ENCODE measurements around the gene TRAPPC2L.

The TRAPPC2L gene

GRCh38 chr16:88854306-88855111 is 2.4 kb upstream of the TRAPPC2L start:
- Histone ChIP-seq H3K79me2 (ENCODE audit: low read length) (peaks cover 16% of the 10 kb centered on the region), H3K9ac (ENCODE audit: low read length) (no peak overlapping the region), H3K36me3 (replicated peaks; ENCODE audit: insufficient read depth, low read length) (no peaks in the 10 kb centered on the region), H3F3A (ENCODE audit: insufficient read depth, low read length) (no peaks in the 10 kb centered on the region), H3K4me3 (ENCODE audit: low read length) (no peak overlapping the region), H3K9me2 (replicated peaks; ENCODE audit: insufficient read depth, low read length) (no peaks in the 10 kb centered on the region), H3K4me1 (ENCODE audit: low read length) (no peaks in the 10 kb centered on the region), H3K27me3 (replicated peaks; ENCODE audit: insufficient read depth, low read length) (no peaks in the 10 kb centered on the region), H3K27ac (ENCODE audit: low read length) (no peak overlapping the region), H3K4me2 (ENCODE audit: low read depth, low read length) (no peak overlapping the region), H2AFZ (ENCODE audit: low read length) (no peak overlapping the region), H4K20me1 (ENCODE audit: insufficient read depth, low read length) (no peaks in the 10 kb centered on the region), H3K9me3 (replicated peaks; ENCODE audit: insufficient read depth, low read length) (no peaks in the 10 kb centered on the region)
- TF ChIP-seq EZH2phosphoT487 (IDR thresholded peaks at IDR 0.05; ENCODE audit: low read length) (no peak), CTCF (IDR thresholded peaks at IDR 0.05; ENCODE audit: low read length) (no peak), EZH2 (optimal IDR thresholded peaks at IDR 0.05; ENCODE audit: low read depth, low read length) (no peak)
- DNase-seq = no peak

GRCh38 chr16:88855176-88855575 is 1.8 kb upstream of the TRAPPC2L start:
- no peak overlapping the region for H3K27ac ChIP-seq (ENCODE audit: low read length)
- H3K79me2 ChIP-seq (ENCODE audit: low read length) = peaks cover 16% of the 10 kb centered on the region
- H3K36me3 ChIP-seq (replicated peaks; ENCODE audit: insufficient read depth, low read length) = no peaks in the 10 kb centered on the region
- no peaks in the 10 kb centered on the region for H3K9me3 ChIP-seq (replicated peaks; ENCODE audit: insufficient read depth, low read length)
- no peak for DNase-seq
- no peaks in the 10 kb centered on the region for H3K4me1 ChIP-seq (ENCODE audit: low read length)
- no peaks in the 10 kb centered on the region for H3F3A ChIP-seq (ENCODE audit: insufficient read depth, low read length)
- H3K9ac ChIP-seq (ENCODE audit: low read length) = no peak overlapping the region
- TF ChIP-seq EZH2 (optimal IDR thresholded peaks at IDR 0.05; ENCODE audit: low read depth, low read length) = no peak
- TF ChIP-seq CTCF (IDR thresholded peaks at IDR 0.05; ENCODE audit: low read length) = no peak
- no peak for TF ChIP-seq EZH2phosphoT487 (IDR thresholded peaks at IDR 0.05; ENCODE audit: low read length)
- no peaks in the 10 kb centered on the region for H3K9me2 ChIP-seq (replicated peaks; ENCODE audit: insufficient read depth, low read length)
- H2AFZ ChIP-seq (ENCODE audit: low read length) = no peak overlapping the region
- H3K4me2 ChIP-seq (ENCODE audit: low read depth, low read length) = no peak overlapping the region
- H4K20me1 ChIP-seq (ENCODE audit: insufficient read depth, low read length) = no peaks in the 10 kb centered on the region
- no peaks in the 10 kb centered on the region for H3K27me3 ChIP-seq (replicated peaks; ENCODE audit: insufficient read depth, low read length)
- no peak overlapping the region for H3K4me3 ChIP-seq (ENCODE audit: low read length)

- H3K4me2 ChIP-seq (ENCODE audit: low read depth, low read length) = peak overlapping the region; percentile 52
- H3K36me3 ChIP-seq (replicated peaks; ENCODE audit: insufficient read depth, low read length) = no peaks in the 10 kb centered on the region
- H3F3A ChIP-seq (ENCODE audit: insufficient read depth, low read length) = no peaks in the 10 kb centered on the region
- H3K27ac ChIP-seq (ENCODE audit: low read length) = no peak overlapping the region
- H2AFZ ChIP-seq (ENCODE audit: low read length) = no peak overlapping the region
- DNase-seq = no peak
- H3K79me2 ChIP-seq (ENCODE audit: low read length) = peaks cover 16% of the 10 kb centered on the region
- H3K27me3 ChIP-seq (replicated peaks; ENCODE audit: insufficient read depth, low read length) = no peaks in the 10 kb centered on the region
- no peaks in the 10 kb centered on the region for H3K4me1 ChIP-seq (ENCODE audit: low read length)
- H3K4me3 ChIP-seq (ENCODE audit: low read length) = no peak overlapping the region
- H3K9me2 ChIP-seq (replicated peaks; ENCODE audit: insufficient read depth, low read length) = no peaks in the 10 kb centered on the region
- H3K9me3 ChIP-seq (replicated peaks; ENCODE audit: insufficient read depth, low read length) = no peaks in the 10 kb centered on the region
- TF ChIP-seq EZH2phosphoT487 (IDR thresholded peaks at IDR 0.05; ENCODE audit: low read length) = no peak
- no peak for TF ChIP-seq CTCF (IDR thresholded peaks at IDR 0.05; ENCODE audit: low read length)
- TF ChIP-seq EZH2 (optimal IDR thresholded peaks at IDR 0.05; ENCODE audit: low read depth, low read length) = no peak
- no peaks in the 10 kb centered on the region for H4K20me1 ChIP-seq (ENCODE audit: insufficient read depth, low read length)
- H3K9ac ChIP-seq (ENCODE audit: low read length) = no peak overlapping the region
Observed at GRCh38 chr16:88855736-88856121, 1.2 kb upstream of the TRAPPC2L start.
